ENCODE results near the gene UMPS.

Gene UMPS

DNA sequence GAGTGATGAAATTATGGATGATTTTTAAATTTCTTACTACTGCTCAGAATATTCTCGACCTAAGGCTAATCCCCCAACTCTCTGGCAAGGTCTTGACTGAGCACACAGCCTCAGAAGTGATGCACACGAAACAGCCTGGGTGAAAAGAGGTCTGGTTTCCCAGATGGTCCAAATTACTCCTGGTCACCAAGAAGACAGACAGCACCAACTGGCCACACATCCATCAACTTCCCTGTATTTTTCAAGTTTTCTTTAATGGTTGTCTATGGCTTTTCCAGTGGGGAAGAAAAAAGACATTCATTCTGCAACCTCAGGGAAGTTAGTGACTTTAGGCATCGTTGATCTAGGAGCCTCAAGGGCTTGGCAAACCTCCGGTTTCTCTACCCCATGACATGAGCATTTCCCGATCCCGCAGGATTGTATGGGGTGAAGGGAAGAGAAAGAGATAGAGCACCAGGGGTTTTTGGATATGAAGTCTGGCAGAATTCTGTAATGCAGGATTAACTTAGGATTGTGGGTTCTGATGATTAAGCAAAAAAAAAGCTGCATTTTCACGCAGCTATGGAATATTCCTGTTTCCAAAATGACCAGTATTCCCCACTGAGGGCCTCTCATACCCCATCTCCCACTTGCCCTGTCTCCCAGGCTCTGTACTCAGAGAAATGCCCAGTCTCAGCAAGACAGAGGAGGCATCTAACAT, 62.2 kb downstream of the UMPS start:
- no peak for FAIRE-seq
- DNase-seq (ENCODE audit: extremely low spot score, insufficient read length, low read depth), result no peak

DNA sequence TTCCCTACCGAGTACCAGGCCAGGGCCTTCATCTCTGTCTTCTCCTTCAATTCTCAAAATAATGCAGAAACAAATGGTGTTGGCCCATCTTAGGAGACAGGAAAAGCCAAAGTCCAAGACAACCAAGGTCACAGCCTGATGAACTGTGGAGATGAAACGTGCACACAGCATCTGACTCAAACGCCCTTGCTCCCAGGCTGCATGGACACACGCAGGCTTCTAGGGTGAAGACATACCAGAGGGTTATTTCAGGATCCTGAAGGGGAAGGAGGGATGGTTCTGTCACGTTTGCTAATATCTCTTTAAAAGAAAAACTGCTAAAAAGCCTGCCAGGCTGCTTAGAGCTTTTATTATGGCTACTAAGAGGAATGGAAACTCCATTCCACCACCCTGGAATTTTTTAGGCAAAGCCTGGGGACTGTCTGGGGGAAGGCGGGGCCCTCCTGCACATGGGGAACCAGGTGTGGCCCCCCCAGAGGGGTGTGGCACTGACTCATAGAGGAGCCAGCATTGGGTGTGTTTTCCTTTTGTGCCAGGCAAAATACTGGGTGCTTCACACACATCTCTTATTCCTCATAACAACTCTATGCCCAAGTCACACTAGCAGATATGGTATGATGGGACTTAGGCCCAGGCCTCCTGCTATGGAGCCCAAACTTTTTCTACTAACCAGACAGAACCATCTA, 62.9 kb downstream of the UMPS start:
- DNase-seq (ENCODE audit: extremely low spot score, insufficient read length, low read depth) (no peak), FAIRE-seq (no peak)

DNA sequence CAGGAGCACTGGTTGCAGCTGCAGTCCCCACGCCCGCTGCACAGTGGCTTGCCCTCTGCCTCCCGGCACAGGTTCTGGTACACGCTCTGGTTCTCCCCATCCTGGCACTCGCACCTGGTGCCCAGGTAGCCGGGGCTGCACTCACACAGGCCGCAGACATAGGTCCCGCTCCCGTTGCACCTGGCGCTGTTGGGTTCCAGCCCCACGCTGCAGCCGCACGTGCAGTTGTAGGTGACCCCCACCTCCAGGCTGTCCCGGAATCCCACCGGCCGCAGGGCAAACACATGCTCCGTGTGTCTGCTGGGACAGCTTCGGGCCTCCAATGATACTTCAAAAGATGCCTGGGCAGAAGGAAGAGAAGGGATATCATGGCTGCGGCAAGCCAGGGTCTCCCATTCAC, 66.2 kb downstream of the UMPS start:
- FAIRE-seq (no peak), DNase-seq (ENCODE audit: extremely low spot score, insufficient read length, low read depth) (no peak)

DNA sequence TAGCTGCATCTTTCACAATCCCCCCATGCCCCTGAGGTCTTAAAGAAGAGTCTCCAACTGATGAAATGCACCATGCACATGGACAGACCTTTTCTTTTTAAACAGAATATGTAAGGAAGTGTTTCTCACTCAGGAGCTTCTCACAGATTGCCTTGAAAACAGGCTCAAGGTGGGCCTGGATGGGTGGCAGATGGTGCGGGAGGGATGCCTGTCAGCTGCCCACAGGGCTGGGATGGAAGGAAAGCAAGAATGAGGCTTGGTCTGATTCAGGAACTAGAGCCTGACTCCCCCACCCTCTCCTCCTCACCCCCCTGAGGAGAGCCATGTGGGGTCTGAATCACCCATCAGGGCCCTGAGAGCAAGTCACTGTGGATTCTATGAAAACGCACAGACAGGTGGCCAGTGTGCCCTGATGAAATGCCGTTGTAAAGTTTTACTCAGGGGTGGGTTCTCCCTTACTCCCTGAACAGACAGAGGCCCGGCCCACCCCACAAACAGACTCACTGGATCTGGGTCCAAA, 67.2 kb downstream of the UMPS start:
- DNase-seq (ENCODE audit: extremely low spot score, insufficient read length, low read depth) (no peak), FAIRE-seq (no peak)

Measured in GM18507 (cell line).